SK-N-SH (cell line): ENCODE measurements around the gene ABHD1. TPM values are rescaled to one million over a fixed set of nuclear protein-coding genes. Genes with fewer than 3 reads are reported as not detected.
"Not testable (repeated sequence)": the region's sequence is repeated elsewhere in the genome, so short reads cannot be mapped to it uniquely, and the experiment has no call there.

Experiments used
- CTCF ChIA-PET: fragments of 300-600, 350-600 bp; formaldehyde crosslinking; extraction: SDS; loops from one replicate; lab custom pipeline; 2021; lab: Yijun Ruan, JAX
- POLR2A ChIA-PET: fragments of 350-600 bp; sonication (Branson Sonifier 250); formaldehyde crosslinking; extraction: SDS; loops from one replicate; lab custom pipeline; 2020; ENCODE audit warnings: antibody characterized with exemption, inconsistent platforms; lab: Yijun Ruan, JAX
- DNase-seq: peaks from one replicate; pipeline ENCODE4 v3.0.0; 2012
- H2AFZ ChIP-seq: fragments of 200-600 bp; sonication (generic); 2 replicates; pipeline ENCODE4 v1.8.1; 2016; ENCODE audit warnings: antibody characterized with exemption, mild to moderate bottlenecking, low read depth
- H3F3A ChIP-seq: fragments of 200-600 bp; sonication (generic); replicated peaks from 2 replicates; pipeline ENCODE3; 2016; ENCODE audit warnings: antibody characterized with exemption, mild to moderate bottlenecking; ENCODE audit not compliant: insufficient read depth
- H3K27ac ChIP-seq, 2 experiments: fragments of 200-500 bp in 1 of 2; fragments of 200-600 bp in 1 of 2; sonication (Bioruptor generic) in 1 of 2; sonication (generic), shearing (Covaris generic) in 1 of 2; 2 replicates each; pipeline versions ENCODE4 v1.5.1 to v1.6.1; 2014 to 2016; ENCODE audit warnings: low read depth in 2 of 2, inconsistent platforms in 1 of 2, low read length in 1 of 2, mild to moderate bottlenecking in 1 of 2, mixed read lengths in 1 of 2
- H3K27me3 ChIP-seq: fragments of 200-600 bp; sonication (generic), shearing (Covaris generic); 2 replicates; pipeline ENCODE4 v1.6.1; 2016; ENCODE audit warnings: mixed run types; ENCODE audit not compliant: insufficient read depth
- H3K36me3 ChIP-seq, 2 experiments: fragments of 200-500 bp in 1 of 2; fragments of 200-600 bp in 1 of 2; sonication (Bioruptor generic) in 1 of 2; sonication (generic) in 1 of 2; replicated peaks in 1 of 2; 2 replicates each; pipeline versions ENCODE3 to v1.5.1; 2014 to 2016; ENCODE audit warnings: low read length in 1 of 2, mild to moderate bottlenecking in 1 of 2; ENCODE audit not compliant: insufficient read depth in 2 of 2, control insufficient read depth in 1 of 2
- H3K4me1 ChIP-seq, 2 experiments: fragments of 200-500 bp in 1 of 2; fragments of 200-600 bp in 1 of 2; sonication (Bioruptor generic) in 1 of 2; sonication (generic), shearing (Covaris generic) in 1 of 2; 2 replicates each; pipeline versions ENCODE4 v1.5.1 to v1.6.1; 2014 to 2016; ENCODE audit warnings: low read depth in 1 of 2, low read length in 1 of 2, mixed run types in 1 of 2; ENCODE audit not compliant: insufficient read depth in 2 of 2, control insufficient read depth in 1 of 2
- H3K4me2 ChIP-seq: fragments of 200-600 bp; sonication (generic), shearing (Covaris generic); 2 replicates; pipeline ENCODE4 v1.6.1; 2017; ENCODE audit warnings: mixed run types
- H3K4me3 ChIP-seq, 2 experiments: fragments of 200-500 bp in 1 of 2; fragments of 200-600 bp in 1 of 2; sonication (Bioruptor generic) in 1 of 2; sonication (generic), shearing (Covaris generic) in 1 of 2; 2 replicates each; pipeline versions ENCODE4 v1.5.1 to v1.8.1; 2014 to 2016; ENCODE audit warnings: low read depth in 2 of 2, inconsistent platforms in 1 of 2, low read length in 1 of 2, mild to moderate bottlenecking in 1 of 2, mixed read lengths in 1 of 2, moderate library complexity in 1 of 2
- H3K79me2 ChIP-seq: fragments of 200-600 bp; sonication (generic); 2 replicates; pipeline ENCODE4 v1.8.1; 2017; ENCODE audit warnings: mild to moderate bottlenecking; ENCODE audit not compliant: insufficient read depth
- H3K9ac ChIP-seq: fragments of 200-600 bp; sonication (generic); 2 replicates; pipeline ENCODE4 v1.6.1; 2017; ENCODE audit warnings: mixed run types
- H3K9me2 ChIP-seq: fragments of 200-600 bp; sonication (generic); 2 replicates; pipeline ENCODE4 v1.6.1; 2017; ENCODE audit warnings: mixed run types
- H3K9me3 ChIP-seq: fragments of 200-600 bp; sonication (generic); 2 replicates; pipeline ENCODE4 v1.6.1; 2017; ENCODE audit warnings: mixed run types, mild to moderate bottlenecking, moderate library complexity
- H4K20me1 ChIP-seq: fragments of 200-600 bp; sonication (generic); 2 replicates; pipeline ENCODE4 v1.6.1; 2017; ENCODE audit warnings: mild to moderate bottlenecking, mixed run types; ENCODE audit not compliant: insufficient read depth
- CHD2 ChIP-seq: fragments of 150-350 bp; IDR thresholded peaks from 2 replicates; pipeline ENCODE4 v1.6.1; 2018; ENCODE audit warnings: low read length; ENCODE audit not compliant: partially characterized antibody
- EP300 ChIP-seq, 2 experiments: IDR thresholded peaks; 2 replicates each; pipeline versions ENCODE4 v1.4.0 to v1.6.1; 2012; ENCODE audit warnings: borderline replicate concordance in 1 of 2, low read depth in 1 of 2, low read length in 1 of 2
- FOSL2 ChIP-seq: IDR thresholded peaks from 2 replicates; pipeline ENCODE4 v1.4.0; 2012; ENCODE audit warnings: low read depth, mild to moderate bottlenecking, moderate library complexity, borderline replicate concordance
- MXI1 ChIP-seq: IDR thresholded peaks from 2 replicates; pipeline ENCODE4 v1.6.1; 2012; ENCODE audit warnings: mild to moderate bottlenecking, low read depth, low read length, improper control_type of control experiment
- NRF1 ChIP-seq: IDR thresholded peaks from 2 replicates; pipeline ENCODE4 v1.6.1; 2012; ENCODE audit warnings: low read depth, mild to moderate bottlenecking, low read length
- RFX5 ChIP-seq: IDR thresholded peaks from 2 replicates; pipeline ENCODE4 v1.6.1; 2012; ENCODE audit warnings: mild to moderate bottlenecking, improper control_type of control experiment, low read length
- SMC3 ChIP-seq: IDR thresholded peaks from 2 replicates; pipeline ENCODE4 v1.6.1; 2012; ENCODE audit warnings: low read depth, low read length, improper control_type of control experiment
- YY1 ChIP-seq: IDR thresholded peaks from 2 replicates; pipeline ENCODE4 v1.4.0; 2012; ENCODE audit warnings: low read depth, mild to moderate bottlenecking
- WGBS: methylation state at CpG from one replicate; pipeline ENCODE4 v1.1.6; 2017; ENCODE audit warnings: low lambda C conversion rate; 5-methylcytosine and 5-hydroxymethylcytosine counted together
- polyA plus RNA-seq, 3 experiments: library from polyadenylated mRNA; depleted of rRNA; stranded (reverse); fragments of >200 nt; gene quantifications; 2 replicates each; pipeline ENCODE4 v1.2.3, GENCODE V29; 2012
- TF ChIP-seq, protein P1 (sequence below): fragments of 200-600 bp; sonication (generic); IDR thresholded peaks from 2 replicates; pipeline ENCODE4 v1.6.1; 2017; ENCODE audit warnings: antibody characterized with exemption, mild to moderate bottlenecking, moderate library complexity

Gene ABHD1
- polyA plus RNA-seq, 1 of the 3 experiments (the other 2 are of a cell fraction): 3.3 TPM

DNA sequence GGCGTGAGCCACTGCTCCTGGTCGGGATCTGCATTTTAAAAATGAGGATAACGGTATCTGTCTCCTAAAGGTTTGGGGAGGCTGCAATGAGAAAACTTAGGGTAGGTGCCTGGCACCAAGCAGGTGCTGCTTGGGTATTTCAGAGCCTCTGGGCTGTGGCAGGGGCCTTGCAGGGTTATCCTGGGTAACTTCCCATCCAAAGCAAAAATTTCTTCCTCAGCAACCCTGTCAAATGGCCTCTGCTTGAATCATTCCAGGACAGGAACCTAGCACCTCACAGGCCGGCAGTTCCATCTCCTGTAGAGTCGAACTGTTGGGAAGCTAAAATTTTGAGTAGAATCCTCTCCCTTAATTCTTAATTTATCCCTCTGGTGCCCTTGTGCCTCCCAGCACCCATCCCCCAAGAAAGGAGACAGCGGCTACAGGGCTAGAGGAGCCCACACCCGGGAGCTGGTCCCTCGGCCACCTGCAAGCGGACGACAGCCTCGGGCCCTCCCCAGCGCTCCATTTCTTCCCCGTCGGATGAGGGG is 5.6 kb upstream of the ABHD1 start (continued):
- TF ChIP-seq, protein P1, sequence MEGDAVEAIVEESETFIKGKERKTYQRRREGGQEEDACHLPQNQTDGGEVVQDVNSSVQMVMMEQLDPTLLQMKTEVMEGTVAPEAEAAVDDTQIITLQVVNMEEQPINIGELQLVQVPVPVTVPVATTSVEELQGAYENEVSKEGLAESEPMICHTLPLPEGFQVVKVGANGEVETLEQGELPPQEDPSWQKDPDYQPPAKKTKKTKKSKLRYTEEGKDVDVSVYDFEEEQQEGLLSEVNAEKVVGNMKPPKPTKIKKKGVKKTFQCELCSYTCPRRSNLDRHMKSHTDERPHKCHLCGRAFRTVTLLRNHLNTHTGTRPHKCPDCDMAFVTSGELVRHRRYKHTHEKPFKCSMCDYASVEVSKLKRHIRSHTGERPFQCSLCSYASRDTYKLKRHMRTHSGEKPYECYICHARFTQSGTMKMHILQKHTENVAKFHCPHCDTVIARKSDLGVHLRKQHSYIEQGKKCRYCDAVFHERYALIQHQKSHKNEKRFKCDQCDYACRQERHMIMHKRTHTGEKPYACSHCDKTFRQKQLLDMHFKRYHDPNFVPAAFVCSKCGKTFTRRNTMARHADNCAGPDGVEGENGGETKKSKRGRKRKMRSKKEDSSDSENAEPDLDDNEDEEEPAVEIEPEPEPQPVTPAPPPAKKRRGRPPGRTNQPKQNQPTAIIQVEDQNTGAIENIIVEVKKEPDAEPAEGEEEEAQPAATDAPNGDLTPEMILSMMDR: no peak
- TF ChIP-seq YY1 (no peak), SMC3 (no peak), MXI1 (no peak)

DNA sequence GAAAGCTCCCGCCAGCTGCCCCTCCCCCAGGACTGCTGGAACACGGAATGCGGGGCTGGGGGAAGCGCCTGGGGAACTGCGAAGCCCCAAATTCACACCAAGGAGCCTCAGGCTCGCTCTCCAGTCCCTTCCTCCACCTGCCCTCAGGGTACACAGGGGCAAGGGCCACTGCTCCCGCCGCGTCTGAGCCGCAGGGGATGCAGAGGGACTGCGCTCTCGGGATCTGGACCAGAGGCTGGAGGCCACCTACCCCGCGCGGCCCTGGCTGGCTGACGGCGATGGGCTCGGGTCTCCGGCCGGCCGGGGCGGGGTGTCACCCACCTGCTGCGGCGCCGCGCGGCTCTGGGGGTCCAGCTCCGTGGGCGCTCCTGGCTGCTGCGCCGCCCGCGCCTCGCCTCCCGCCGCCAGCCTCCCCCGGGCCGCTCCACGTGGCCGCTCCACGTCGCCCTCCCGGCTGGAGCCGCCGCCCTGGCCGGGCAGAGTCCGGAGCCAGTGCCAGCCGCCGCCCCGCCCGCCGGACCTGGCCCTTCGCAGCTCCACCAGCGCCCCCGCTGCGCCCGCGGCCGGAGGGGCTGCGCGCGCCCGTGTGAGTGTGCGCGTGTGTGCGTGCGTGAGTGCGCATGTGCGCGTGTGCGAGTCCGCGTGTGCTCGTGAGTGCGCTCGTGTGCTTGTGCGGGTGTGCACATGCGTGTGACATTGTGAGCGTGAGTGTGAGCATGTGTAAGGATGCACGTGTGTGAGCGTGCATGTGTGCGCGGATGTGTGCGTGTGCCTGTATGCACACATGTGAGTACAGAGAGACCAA is 4.9 kb upstream of the ABHD1 start, which contains the start of gene CGREF1:
Gene CGREF1, minus strand, starts transcription at position 604 of the 805 bp plus-strand sequence. CDS start 14,762 bp downstream, outside the sequence.
- Histone ChIP-seq H3K36me3 (no peaks in the 10 kb centered on the region), H3F3A (peaks cover 3% of the 10 kb centered on the region), H3K4me1 (peaks cover 0 to 15% of the 10 kb centered on the region in 2 experiments; a peak in 1 of 4 replicates), H3K27ac (peak within 1 kb of the TSS in 1 of 2 experiments; percentile 48; a peak in 1 of 4 replicates), H4K20me1 (no peaks in the 10 kb centered on the region), H2AFZ (peak within 1 kb of the TSS; percentile 59; the same call in 1 of the 2 replicates), H3K4me2 (peak within 1 kb of the TSS; percentile 80), H3K9me3 (no peaks in the 10 kb centered on the region), H3K27me3 (no peaks in the 10 kb centered on the region), H3K9me2 (no peaks in the 10 kb centered on the region), H3K9ac (no peak within 1 kb of the TSS), H3K4me3 (peak within 1 kb of the TSS; percentile 60 to 70), H3K79me2 (no peaks in the 10 kb centered on the region)
- WGBS: 10% methylated on average over 46 of the region's 84 CpGs
- TF ChIP-seq EP300 (IDR thresholded peaks at IDR 0.05; ENCODE audit: borderline replicate concordance in 1 of 2, low read depth in 1 of 2, low read length in 1 of 2) (no peak), FOSL2 (no peak), NRF1 (peak; percentile 76), YY1 (no peak), MXI1 (peak; percentile 91; the same call in 1 of the 2 replicates), CHD2 (peak; percentile 45), RFX5 (no peak)
- peak; percentile 95 for DNase-seq
- CTCF ChIA-PET: interaction anchor here (0.6 to 3.6 kb wide), 9 partner anchors 10 to 161 kb away, joined by 3 to 13 read pairs (median 4); no protein-coding TSS in a partner anchor
- POLR2A ChIA-PET: interaction anchor here (0.5 to 0.9 kb wide), 6 partner anchors 13 to 1086 kb away, joined by 3 to 5 read pairs (median 3); no protein-coding TSS in a partner anchor

DNA sequence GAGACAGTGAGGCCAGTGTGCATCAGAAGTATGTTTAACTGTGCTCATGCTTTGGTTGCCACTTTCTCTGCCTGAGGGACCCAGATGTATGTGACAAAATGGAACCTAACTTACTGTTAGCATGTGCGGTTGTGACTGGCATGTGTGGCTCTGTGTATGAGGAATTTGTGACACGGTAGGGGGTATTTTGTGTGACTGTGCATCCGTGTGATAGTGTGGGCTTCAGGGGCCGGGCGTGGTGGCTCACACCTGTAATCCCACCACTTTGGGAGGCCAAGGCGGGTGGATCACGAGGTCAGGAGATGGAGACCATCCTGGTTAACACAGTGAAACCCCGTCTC is 4.3 kb upstream of the ABHD1 start:
- H2AFZ ChIP-seq: peak overlapping the region; percentile 56; the same call in 1 of the 2 replicates
- H4K20me1 ChIP-seq, H3K27ac ChIP-seq, H3K9me3 ChIP-seq, POLR2A ChIA-PET, H3K27me3 ChIP-seq, H3K9me2 ChIP-seq, H3K79me2 ChIP-seq, H3K9ac ChIP-seq, H3K36me3 ChIP-seq, H3F3A ChIP-seq, DNase-seq: not testable (repeated sequence)
- CTCF ChIA-PET: interaction anchor here (0.6 to 3.6 kb wide), 6 partner anchors 11 to 72 kb away, joined by 3 to 13 read pairs (median 4); no protein-coding TSS in a partner anchor
- peak overlapping the region; percentile 80 for H3K4me2 ChIP-seq
- WGBS: 86% methylated on average over 8 of the region's 8 CpGs
- peaks cover 0 to 21% of the 10 kb centered on the region in 2 experiments; a peak in 1 of 4 replicates for H3K4me1 ChIP-seq
- peak overlapping the region; percentile 60 to 70 for H3K4me3 ChIP-seq
